Hepatocyte (in vitro differentiated cells): ENCODE data around the gene POLDIP2.

Experiments used
- CTCF ChIP-seq: fragments of 200-600 bp; sonication (generic); IDR thresholded peaks from 2 replicates; pipeline ENCODE4 v1.5.1; 2016; ENCODE audit warnings: antibody characterized with exemption, mild to moderate bottlenecking; ENCODE audit not compliant: poor library complexity
- EZH2 ChIP-seq: fragments of 200-600 bp; sonication (generic); IDR thresholded peaks from 2 replicates; pipeline ENCODE4 v1.6.1; 2016; ENCODE audit warnings: antibody characterized with exemption, mild to moderate bottlenecking, borderline replicate concordance
- EZH2phosphoT487 ChIP-seq: fragments of 200-600 bp; sonication (generic); IDR thresholded peaks from one replicate; pipeline ENCODE4 v1.6.1; 2018; ENCODE audit warnings: antibody characterized with exemption, mild to moderate bottlenecking, low read depth, moderate library complexity; ENCODE audit not compliant: unreplicated experiment, severe bottlenecking

GRCh38 chr17:28390563-28390962 lies 33.2 kb upstream of the POLDIP2 start:
- no peak for TF ChIP-seq EZH2
- no peak for TF ChIP-seq CTCF
- TF ChIP-seq EZH2phosphoT487: no peak
